ENCODE data around the gene SCN8A.

The SCN8A gene

GRCh38 chr12:51860986-51861385, 270.0 kb downstream of the SCN8A start:
- TF ChIP-seq, protein P1, sequence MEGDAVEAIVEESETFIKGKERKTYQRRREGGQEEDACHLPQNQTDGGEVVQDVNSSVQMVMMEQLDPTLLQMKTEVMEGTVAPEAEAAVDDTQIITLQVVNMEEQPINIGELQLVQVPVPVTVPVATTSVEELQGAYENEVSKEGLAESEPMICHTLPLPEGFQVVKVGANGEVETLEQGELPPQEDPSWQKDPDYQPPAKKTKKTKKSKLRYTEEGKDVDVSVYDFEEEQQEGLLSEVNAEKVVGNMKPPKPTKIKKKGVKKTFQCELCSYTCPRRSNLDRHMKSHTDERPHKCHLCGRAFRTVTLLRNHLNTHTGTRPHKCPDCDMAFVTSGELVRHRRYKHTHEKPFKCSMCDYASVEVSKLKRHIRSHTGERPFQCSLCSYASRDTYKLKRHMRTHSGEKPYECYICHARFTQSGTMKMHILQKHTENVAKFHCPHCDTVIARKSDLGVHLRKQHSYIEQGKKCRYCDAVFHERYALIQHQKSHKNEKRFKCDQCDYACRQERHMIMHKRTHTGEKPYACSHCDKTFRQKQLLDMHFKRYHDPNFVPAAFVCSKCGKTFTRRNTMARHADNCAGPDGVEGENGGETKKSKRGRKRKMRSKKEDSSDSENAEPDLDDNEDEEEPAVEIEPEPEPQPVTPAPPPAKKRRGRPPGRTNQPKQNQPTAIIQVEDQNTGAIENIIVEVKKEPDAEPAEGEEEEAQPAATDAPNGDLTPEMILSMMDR (IDR thresholded peaks at IDR 0.05; ENCODE audit: borderline replicate concordance, insufficient read depth, low read depth, low read length) = no peak
- H3K4me3 ChIP-seq (ENCODE audit: low read depth, low read length) = no peak overlapping the region
